Omental fat pad (tissue), 4 donors: ENCODE measurements around the gene ST3GAL6. TPM values are rescaled to one million over a fixed set of nuclear protein-coding genes. Genes with fewer than 3 reads are reported as not detected.

Experiments
- ATAC-seq: fragments of 150-250 bp; one replicate; pipeline ENCODE4 v1.9.1; 2016; ENCODE audit warnings: mild to moderate bottlenecking, moderate library complexity; ENCODE audit not compliant: low FRiP score
- DNase-seq: peaks from one replicate; pipeline ENCODE4 v3.0.0-alpha.2; 2019; ENCODE audit warnings: low spot score
- total RNA-seq, 4 donors: library from RNA; depleted of rRNA; stranded (reverse); fragments of >200 nt; gene quantifications; one replicate each; pipeline ENCODE4 v1.1.0, GENCODE V29; 2016
- TF ChIP-seq, protein P1 (sequence below), 3 donors: fragments of 450-650 bp; IDR thresholded peaks; one replicate each; pipeline ENCODE4 v1.5.1; 2016 to 2017; ENCODE audit warnings: antibody characterized with exemption in 3 of 3, mild to moderate bottlenecking in 3 of 3, moderate library complexity in 2 of 3

ST3GAL6 gene
- total RNA-seq, 4 donors from 2014 or later = 8.5 to 19.4 (median 16.0) TPM

DNA sequence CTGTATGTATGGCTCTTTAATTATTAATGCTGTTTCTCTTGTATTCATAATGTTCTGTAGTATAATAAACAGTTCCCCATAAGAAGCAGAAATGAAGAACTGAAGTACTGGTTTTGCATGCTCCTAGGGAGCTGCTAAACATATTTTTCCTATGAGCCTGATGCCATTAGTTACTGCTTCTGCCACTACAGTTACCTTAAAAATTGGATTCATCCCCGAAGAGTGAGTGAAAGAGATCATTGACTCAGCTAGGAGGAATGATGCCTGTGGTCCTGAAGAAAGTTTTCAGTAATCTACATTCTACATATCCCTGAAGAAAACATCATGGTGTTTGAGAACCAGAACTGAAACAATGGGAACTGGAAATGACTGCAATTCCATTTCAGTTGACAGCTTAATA is 37.1 kb upstream of the ST3GAL6 start:
- TF ChIP-seq, protein P1, sequence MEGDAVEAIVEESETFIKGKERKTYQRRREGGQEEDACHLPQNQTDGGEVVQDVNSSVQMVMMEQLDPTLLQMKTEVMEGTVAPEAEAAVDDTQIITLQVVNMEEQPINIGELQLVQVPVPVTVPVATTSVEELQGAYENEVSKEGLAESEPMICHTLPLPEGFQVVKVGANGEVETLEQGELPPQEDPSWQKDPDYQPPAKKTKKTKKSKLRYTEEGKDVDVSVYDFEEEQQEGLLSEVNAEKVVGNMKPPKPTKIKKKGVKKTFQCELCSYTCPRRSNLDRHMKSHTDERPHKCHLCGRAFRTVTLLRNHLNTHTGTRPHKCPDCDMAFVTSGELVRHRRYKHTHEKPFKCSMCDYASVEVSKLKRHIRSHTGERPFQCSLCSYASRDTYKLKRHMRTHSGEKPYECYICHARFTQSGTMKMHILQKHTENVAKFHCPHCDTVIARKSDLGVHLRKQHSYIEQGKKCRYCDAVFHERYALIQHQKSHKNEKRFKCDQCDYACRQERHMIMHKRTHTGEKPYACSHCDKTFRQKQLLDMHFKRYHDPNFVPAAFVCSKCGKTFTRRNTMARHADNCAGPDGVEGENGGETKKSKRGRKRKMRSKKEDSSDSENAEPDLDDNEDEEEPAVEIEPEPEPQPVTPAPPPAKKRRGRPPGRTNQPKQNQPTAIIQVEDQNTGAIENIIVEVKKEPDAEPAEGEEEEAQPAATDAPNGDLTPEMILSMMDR (IDR thresholded peaks at IDR 0.05) = no peak
- no peak for DNase-seq
- no peak for ATAC-seq

DNA sequence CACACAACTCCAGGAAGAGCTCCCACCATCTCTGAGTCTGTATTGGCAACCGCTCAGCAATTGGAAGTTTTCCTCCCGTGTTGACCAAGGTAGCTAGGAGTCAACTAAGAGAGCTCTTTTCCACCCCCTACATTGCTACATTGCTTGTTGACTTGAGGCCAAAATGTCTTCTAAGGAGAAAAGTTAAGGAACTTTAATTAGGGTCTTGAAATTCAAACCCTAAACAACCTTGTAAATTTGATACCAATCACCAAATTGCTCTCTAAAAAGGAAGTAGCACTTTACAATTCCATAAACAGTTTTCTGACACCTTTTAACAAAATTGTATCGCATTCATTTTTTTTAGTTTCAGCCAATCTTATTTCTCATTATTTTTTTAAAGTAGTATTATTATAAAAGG is 35.5 kb upstream of the ST3GAL6 start:
- DNase-seq (no peak), ATAC-seq (no peak)
- TF ChIP-seq, protein P1 (IDR thresholded peaks at IDR 0.05) = no peak

DNA sequence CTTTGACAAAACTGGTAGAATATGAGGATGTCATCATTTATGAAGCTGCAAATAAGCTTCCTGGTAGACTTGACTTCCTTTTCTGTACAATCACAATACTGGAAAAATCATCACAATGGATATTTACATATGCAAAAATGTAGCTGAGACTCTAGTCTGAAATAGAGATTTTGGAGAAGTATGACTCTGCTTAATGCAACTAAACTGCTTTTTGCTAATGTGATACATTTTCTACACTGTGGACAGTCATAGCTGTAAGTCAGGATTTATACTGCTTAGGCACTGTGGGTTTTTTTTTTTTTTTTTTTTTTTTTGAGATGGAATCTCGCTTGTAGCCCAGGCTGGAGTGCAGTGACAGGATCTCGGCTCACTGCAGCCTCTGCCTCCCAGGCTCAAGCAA is 34.5 kb upstream of the ST3GAL6 start:
- DNase-seq = no peak
- TF ChIP-seq, protein P1 (IDR thresholded peaks at IDR 0.05) = no peak
- ATAC-seq = no peak

DNA sequence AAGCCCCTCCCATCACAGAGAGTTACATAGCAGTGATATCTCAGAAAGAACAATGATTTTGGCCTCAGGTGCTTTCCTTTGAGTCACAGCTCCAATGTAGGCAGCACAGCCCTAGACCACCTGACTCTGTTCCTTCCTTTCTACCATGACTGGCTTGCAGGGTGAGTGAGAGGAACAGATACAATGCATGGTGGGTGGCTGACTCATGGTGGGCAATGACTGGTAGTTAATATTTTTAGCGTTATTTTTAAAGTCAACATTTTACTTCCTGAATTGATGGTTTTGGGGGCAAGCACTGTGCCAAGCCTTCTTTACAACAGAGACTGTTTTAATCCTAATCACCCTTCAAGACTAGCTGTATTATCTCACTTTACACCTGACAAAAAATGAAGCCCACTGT is 32.8 kb upstream of the ST3GAL6 start:
- no peak for DNase-seq
- no peak for ATAC-seq
- TF ChIP-seq, protein P1 (IDR thresholded peaks at IDR 0.05) = no peak

DNA sequence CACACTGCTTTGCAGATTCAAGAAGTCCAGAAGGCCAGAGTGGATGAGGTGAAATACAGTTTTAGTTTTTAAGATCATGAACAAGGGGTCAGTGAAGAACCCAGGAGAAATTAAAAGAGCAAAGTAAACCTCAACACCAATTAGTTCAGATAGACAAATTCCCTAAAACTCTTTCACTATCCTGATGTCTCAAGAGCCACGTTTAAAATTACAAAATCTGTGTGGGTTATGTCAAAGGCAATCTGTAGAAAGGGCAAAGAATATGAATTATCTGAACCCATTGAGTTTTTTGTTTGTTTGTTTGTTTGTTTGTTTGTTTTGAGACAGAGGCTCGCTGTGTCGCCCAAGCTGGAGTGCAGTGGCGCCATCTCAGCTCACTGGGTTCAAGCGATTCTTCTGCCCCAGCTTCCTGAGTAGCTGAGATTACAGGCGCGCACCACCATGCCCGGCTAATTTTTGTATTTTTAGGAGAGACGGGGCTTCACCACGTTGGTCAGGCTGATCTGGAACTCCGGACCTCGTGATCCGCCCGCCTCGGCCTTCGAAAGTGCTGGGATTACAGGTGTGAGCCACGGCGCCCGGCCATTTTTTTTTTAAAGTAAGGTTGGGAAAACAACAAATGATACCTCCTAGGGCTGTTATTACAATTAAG is 32.1 kb upstream of the ST3GAL6 start:
- DNase-seq (no peak), ATAC-seq (no peak)
- TF ChIP-seq, protein P1 (IDR thresholded peaks at IDR 0.05) = no peak

DNA sequence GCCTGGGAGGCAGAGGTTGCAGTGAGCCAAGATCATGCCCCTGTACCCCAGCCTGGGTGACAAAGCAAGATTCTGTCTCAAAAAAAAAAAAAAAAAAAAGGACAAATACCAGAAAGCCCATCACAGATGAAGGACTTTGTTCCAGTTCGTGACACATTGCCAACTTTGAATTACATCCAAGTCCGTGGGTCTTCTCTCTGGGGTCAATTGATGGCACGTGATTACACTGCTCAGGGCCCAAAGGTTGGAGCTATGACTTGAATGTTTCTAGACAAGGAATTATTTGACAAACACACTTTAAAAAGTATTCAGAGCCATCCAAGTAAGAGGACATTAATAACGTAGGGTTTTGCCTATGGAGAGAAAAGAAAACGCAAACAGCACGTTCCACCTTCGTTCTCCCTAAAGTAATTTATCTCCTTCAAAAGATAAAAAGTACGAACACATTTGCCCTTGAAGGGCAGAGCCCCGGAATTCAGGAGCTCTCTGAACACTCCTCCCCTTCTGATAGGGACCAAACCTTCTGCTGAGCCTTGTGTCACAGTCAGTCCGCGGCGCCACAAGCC is 31.3 kb upstream of the ST3GAL6 start:
- TF ChIP-seq, protein P1 (IDR thresholded peaks at IDR 0.05) = no peak
- DNase-seq (no peak), ATAC-seq (no peak)
